ENCODE results near the gene PNMA8A. TPM values are rescaled to one million over a fixed set of nuclear protein-coding genes. Genes with fewer than 3 reads are reported as not detected.

PNMA8A gene
- 10 to 100 TPM in 1 of 2 donors, 1 to 10 TPM in 1; 8.4 to 13.1 TPM for total RNA-seq
- polyA plus RNA-seq: 1 to 10 TPM in 1 of 2 donors, under 1 TPM in 1; 0.37 to 2.3 TPM
- long read RNA-seq, donor 1, transcript PNMA8A-201 (3 exons, 3,689 nt): major isoform, 6 of 6 reads
- long read RNA-seq, donor 1, partial matches to known transcripts: 0 of 6 reads
- long read RNA-seq, donor 1, other reads (novel, unspliced or antisense): 0 of 6 reads
- long read RNA-seq, donor 2: 0 reads
- long read RNA-seq, donor 3, partial matches to known transcripts: 0 of 2 reads
- long read RNA-seq, donor 3, other reads (novel, unspliced or antisense): 0 of 2 reads
- long read RNA-seq, donor 4, partial matches to known transcripts: 0 of 1 reads
- long read RNA-seq, donor 4, other reads (novel, unspliced or antisense): 0 of 1 reads
- long read RNA-seq, donor 5, partial matches to known transcripts: 6 of 8 reads
- long read RNA-seq, donor 5, other reads (novel, unspliced or antisense): 0 of 8 reads

- TF ChIP-seq CTCF (IDR thresholded peaks at IDR 0.05; ENCODE audit: control extremely low read depth, extremely low read depth): no peak
- no peaks in the 10 kb centered on the region for H3K36me3 ChIP-seq (ENCODE audit: control insufficient read depth in 4 of 4, insufficient read depth in 4 of 4, low read length in 4 of 4)
- WGBS, 2 donors: 2 to 6% methylated on average over 56 to 57 of the region's 57 CpGs
- no peaks in the 10 kb centered on the region for H3K9me3 ChIP-seq (ENCODE audit: control insufficient read depth in 4 of 4, insufficient read depth in 3 of 4, low read length in 3 of 4)
- DNase-seq (peak; percentile 94 to 96 (median 95)), ATAC-seq (ENCODE audit: insufficient read depth, low FRiP score) (peak; percentile 72)
- H3K4me1 ChIP-seq (ENCODE audit: control insufficient read depth in 5 of 5, insufficient read depth in 5 of 5, low read length in 5 of 5): peaks cover 0 to 50% (median 12%) of the 10 kb centered on the region in 5 donors
- peaks cover 0 to 2% (median 0%) of the 10 kb centered on the region in 3 donors for H3K27me3 ChIP-seq (ENCODE audit: control insufficient read depth in 3 of 3, insufficient read depth in 3 of 3, low read length in 2 of 3)
- H3K27ac ChIP-seq (ENCODE audit: low read depth in 1 of 2, low read length in 1 of 2): peak within 1 kb of the TSS; percentile 21 to 40
- H3K9ac ChIP-seq (ENCODE audit: insufficient read depth in 1 of 2, low read length in 2 of 2): peak within 1 kb of the TSS; percentile 44 to 65
- no peak within 1 kb of the TSS for H3K4me3 ChIP-seq
Measured at GRCh38 chr19:46471116-46471733, at the start of gene PNMA8A. PNMA8A (minus strand) TSS chr19:46471563; CDS start chr19:46471035, 528 bp downstream.

- Histone ChIP-seq H3K36me3 (ENCODE audit: control insufficient read depth in 4 of 4, insufficient read depth in 4 of 4, low read length in 4 of 4) (no peaks in the 10 kb centered on the region), H3K27me3 (ENCODE audit: control insufficient read depth in 3 of 3, insufficient read depth in 3 of 3, low read length in 2 of 3) (no peaks in the 10 kb centered on the region), H3K27ac (ENCODE audit: low read depth in 1 of 2, low read length in 1 of 2) (no peak overlapping the region), H3K4me1 (ENCODE audit: control insufficient read depth in 5 of 5, insufficient read depth in 5 of 5, low read length in 5 of 5) (no peaks in the 10 kb centered on the region), H3K9ac (ENCODE audit: insufficient read depth in 1 of 2, low read length in 2 of 2) (no peak overlapping the region), H3K9me3 (ENCODE audit: control insufficient read depth in 4 of 4, insufficient read depth in 3 of 4, low read length in 3 of 4) (no peaks in the 10 kb centered on the region), H3K4me3 (no peak overlapping the region)
- ATAC-seq (ENCODE audit: insufficient read depth, low FRiP score): no peak
- TF ChIP-seq CTCF (IDR thresholded peaks at IDR 0.05; ENCODE audit: control extremely low read depth, extremely low read depth): no peak
- 80 to 88% methylated on average over 6 of the region's 6 CpGs for WGBS, 2 donors
- DNase-seq: no peak
Measured at GRCh38 chr19:46520616-46521015, 49.3 kb upstream of the PNMA8A start.

- no peak for DNase-seq
- Histone ChIP-seq H3K4me1 (ENCODE audit: control insufficient read depth in 5 of 5, insufficient read depth in 5 of 5, low read length in 5 of 5) (no peaks in the 10 kb centered on the region), H3K4me3 (no peak overlapping the region), H3K27me3 (ENCODE audit: control insufficient read depth in 3 of 3, insufficient read depth in 3 of 3, low read length in 2 of 3) (no peaks in the 10 kb centered on the region), H3K36me3 (ENCODE audit: control insufficient read depth in 4 of 4, insufficient read depth in 4 of 4, low read length in 4 of 4) (no peaks in the 10 kb centered on the region), H3K9me3 (ENCODE audit: control insufficient read depth in 4 of 4, insufficient read depth in 3 of 4, low read length in 3 of 4) (peaks cover 0 to 2% (median 0%) of the 10 kb centered on the region in 4 donors), H3K9ac (ENCODE audit: insufficient read depth in 1 of 2, low read length in 2 of 2) (no peak overlapping the region), H3K27ac (ENCODE audit: low read depth in 1 of 2, low read length in 1 of 2) (no peak overlapping the region)
- no peak for ATAC-seq (ENCODE audit: insufficient read depth, low FRiP score)
- no peak for TF ChIP-seq CTCF (IDR thresholded peaks at IDR 0.05; ENCODE audit: control extremely low read depth, extremely low read depth)
- 94% methylated on average over 6 of the region's 6 CpGs for WGBS, 2 donors
Measured at GRCh38 chr19:46517471-46517870, 46.1 kb upstream of the PNMA8A start.

All from lung (tissue), 16 donors.